ENCODE results near the gene YJU2. TPM values are rescaled to one million over a fixed set of nuclear protein-coding genes. Genes with fewer than 3 reads are reported as not detected.
"Not testable (repeated sequence)": the region's sequence is repeated elsewhere in the genome, so short reads cannot be mapped to it uniquely, and the experiment has no call there.

YJU2 gene
- total RNA-seq, 1 experiment from 2014 or later = 11.0 TPM

DNA sequence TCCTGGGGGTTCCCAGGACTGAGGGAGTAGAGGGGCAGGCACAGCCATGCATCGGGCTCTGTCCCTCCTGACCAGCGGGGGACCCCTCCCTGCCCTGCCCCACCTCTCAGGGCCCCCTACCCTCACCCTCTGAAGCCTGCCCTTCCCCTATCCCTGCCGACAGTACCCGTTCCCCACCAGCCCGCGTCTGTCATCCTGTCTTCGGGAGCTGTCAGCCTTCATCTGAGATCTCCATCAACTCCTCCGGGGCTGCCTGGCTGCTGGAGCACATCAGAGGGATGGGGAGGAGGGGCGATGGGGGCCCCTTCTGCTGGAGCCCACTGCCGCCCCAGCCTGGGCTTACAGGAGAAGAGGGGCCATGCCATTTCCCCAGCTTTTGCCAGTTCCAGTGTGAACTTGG lies 26.0 kb downstream of the YJU2 start:
- POLR2A ChIA-PET (ENCODE audit: unreplicated experiment) = no interaction called here
- Histone ChIP-seq H3K9me2 (ENCODE audit: insufficient read depth) (no peaks in the 10 kb centered on the region), H2AFZ (no peak overlapping the region), H3K4me2 (no peak overlapping the region), H3K4me1 (replicated peaks; ENCODE audit: insufficient read depth) (no peaks in the 10 kb centered on the region), H3K9me3 (ENCODE audit: insufficient read depth, low read depth) (no peaks in the 10 kb centered on the region), H3K79me2 (ENCODE audit: low read depth) (no peaks in the 10 kb centered on the region), H3K27ac (no peak overlapping the region), H4K20me1 (ENCODE audit: insufficient read depth) (no peaks in the 10 kb centered on the region), H3F3A (ENCODE audit: insufficient read depth, low read depth) (no peaks in the 10 kb centered on the region), H3K36me3 (ENCODE audit: low read depth) (no peaks in the 10 kb centered on the region), H3K4me3 (no peak overlapping the region), H3K27me3 (ENCODE audit: insufficient read depth, low read depth) (no peaks in the 10 kb centered on the region)
- CTCF ChIA-PET = no interaction called here
- intact Hi-C loops (cut with micrococcal nuclease; ENCODE audit: unreplicated experiment) = no loop called here
- no peak for DNase-seq
- TF ChIP-seq, protein P1, sequence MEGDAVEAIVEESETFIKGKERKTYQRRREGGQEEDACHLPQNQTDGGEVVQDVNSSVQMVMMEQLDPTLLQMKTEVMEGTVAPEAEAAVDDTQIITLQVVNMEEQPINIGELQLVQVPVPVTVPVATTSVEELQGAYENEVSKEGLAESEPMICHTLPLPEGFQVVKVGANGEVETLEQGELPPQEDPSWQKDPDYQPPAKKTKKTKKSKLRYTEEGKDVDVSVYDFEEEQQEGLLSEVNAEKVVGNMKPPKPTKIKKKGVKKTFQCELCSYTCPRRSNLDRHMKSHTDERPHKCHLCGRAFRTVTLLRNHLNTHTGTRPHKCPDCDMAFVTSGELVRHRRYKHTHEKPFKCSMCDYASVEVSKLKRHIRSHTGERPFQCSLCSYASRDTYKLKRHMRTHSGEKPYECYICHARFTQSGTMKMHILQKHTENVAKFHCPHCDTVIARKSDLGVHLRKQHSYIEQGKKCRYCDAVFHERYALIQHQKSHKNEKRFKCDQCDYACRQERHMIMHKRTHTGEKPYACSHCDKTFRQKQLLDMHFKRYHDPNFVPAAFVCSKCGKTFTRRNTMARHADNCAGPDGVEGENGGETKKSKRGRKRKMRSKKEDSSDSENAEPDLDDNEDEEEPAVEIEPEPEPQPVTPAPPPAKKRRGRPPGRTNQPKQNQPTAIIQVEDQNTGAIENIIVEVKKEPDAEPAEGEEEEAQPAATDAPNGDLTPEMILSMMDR (conservative IDR thresholded peaks at IDR 0.05) = no peak
- TF ChIP-seq EZH2 (IDR thresholded peaks at IDR 0.05; ENCODE audit: low read depth) = no peak
- BruUV-seq (replicated peaks) = no TSS peak

DNA sequence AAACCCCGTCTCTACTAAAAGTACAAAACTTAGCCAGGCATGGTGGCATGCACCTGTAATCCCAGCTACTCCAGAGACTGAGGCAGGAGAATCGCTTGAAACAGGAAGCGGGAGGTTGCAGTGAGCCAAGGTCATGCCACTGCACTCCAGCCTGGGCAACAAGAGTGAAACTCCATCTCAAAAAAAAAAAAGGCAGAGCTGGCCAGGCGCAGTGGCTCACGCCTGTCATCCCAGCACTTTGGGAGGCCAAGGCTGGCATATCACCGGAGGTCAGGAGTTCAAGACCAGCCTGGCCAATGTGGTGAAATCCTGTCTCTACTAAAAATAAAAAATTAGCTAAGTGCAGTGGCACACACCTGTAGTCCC lies 27.4 kb downstream of the YJU2 start:
- H3K4me2 ChIP-seq; H4K20me1 ChIP-seq (ENCODE audit: insufficient read depth); H3K27me3 ChIP-seq (ENCODE audit: insufficient read depth, low read depth); DNase-seq; H3K9me2 ChIP-seq (ENCODE audit: insufficient read depth); H3K9me3 ChIP-seq (ENCODE audit: insufficient read depth, low read depth); H3K36me3 ChIP-seq (ENCODE audit: low read depth); H3K4me1 ChIP-seq (replicated peaks; ENCODE audit: insufficient read depth); H2AFZ ChIP-seq; H3K27ac ChIP-seq; H3K79me2 ChIP-seq (ENCODE audit: low read depth); CTCF ChIA-PET; H3K4me3 ChIP-seq; BruUV-seq (replicated peaks); H3F3A ChIP-seq (ENCODE audit: insufficient read depth, low read depth); intact Hi-C loops (cut with micrococcal nuclease; ENCODE audit: unreplicated experiment): not testable (repeated sequence)
- POLR2A ChIA-PET (ENCODE audit: unreplicated experiment) = interaction anchor here (0.6 kb wide), 1 partner anchor 46 kb away, joined by 4 read pairs; no protein-coding TSS in a partner anchor

DNA sequence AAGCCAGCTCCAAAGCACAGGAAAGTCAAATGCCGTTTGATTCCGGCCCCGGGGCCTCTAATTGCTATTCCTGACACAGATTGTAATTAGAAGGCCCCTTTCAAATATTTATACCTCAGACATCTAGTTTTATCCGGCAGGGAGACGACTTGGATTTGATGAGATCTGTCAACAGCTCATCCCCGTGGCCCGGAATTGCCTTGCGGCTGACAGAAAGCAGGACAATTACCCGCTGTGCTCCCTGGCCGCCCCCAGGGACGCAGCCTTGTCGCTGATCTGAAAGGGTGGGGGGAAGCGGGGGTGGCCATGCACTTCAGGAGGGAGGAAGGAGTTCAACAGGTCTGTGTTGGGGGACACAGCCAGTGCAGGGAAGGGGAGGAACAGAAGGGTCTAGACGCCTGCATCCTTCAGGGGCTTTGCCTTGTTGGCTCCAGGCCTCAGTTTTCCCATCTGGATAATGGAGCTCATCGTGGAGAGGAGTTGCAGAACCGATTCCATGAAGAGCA lies 30.4 kb downstream of the YJU2 start:
- H3K27ac ChIP-seq = no peak overlapping the region
- intact Hi-C loops (cut with micrococcal nuclease; ENCODE audit: unreplicated experiment) = no loop called here
- no peak for TF ChIP-seq EZH2 (IDR thresholded peaks at IDR 0.05; ENCODE audit: low read depth)
- TF ChIP-seq, protein P1 (conservative IDR thresholded peaks at IDR 0.05) = no peak
- DNase-seq = no peak
- H4K20me1 ChIP-seq (ENCODE audit: insufficient read depth) = no peaks in the 10 kb centered on the region
- no peaks in the 10 kb centered on the region for H3K9me3 ChIP-seq (ENCODE audit: insufficient read depth, low read depth)
- POLR2A ChIA-PET (ENCODE audit: unreplicated experiment) = no interaction called here
- CTCF ChIA-PET = no interaction called here
- H3K9me2 ChIP-seq (ENCODE audit: insufficient read depth) = no peaks in the 10 kb centered on the region
- H3K4me1 ChIP-seq (replicated peaks; ENCODE audit: insufficient read depth) = no peaks in the 10 kb centered on the region
- no TSS peak for BruUV-seq (replicated peaks)
- no peak overlapping the region for H3K4me2 ChIP-seq
- H3K27me3 ChIP-seq (ENCODE audit: insufficient read depth, low read depth) = no peaks in the 10 kb centered on the region
- H2AFZ ChIP-seq = no peak overlapping the region
- H3K36me3 ChIP-seq (ENCODE audit: low read depth) = no peaks in the 10 kb centered on the region
- H3K4me3 ChIP-seq = no peak overlapping the region
- H3K79me2 ChIP-seq (ENCODE audit: low read depth) = no peaks in the 10 kb centered on the region
- H3F3A ChIP-seq (ENCODE audit: insufficient read depth, low read depth) = no peaks in the 10 kb centered on the region

DNA sequence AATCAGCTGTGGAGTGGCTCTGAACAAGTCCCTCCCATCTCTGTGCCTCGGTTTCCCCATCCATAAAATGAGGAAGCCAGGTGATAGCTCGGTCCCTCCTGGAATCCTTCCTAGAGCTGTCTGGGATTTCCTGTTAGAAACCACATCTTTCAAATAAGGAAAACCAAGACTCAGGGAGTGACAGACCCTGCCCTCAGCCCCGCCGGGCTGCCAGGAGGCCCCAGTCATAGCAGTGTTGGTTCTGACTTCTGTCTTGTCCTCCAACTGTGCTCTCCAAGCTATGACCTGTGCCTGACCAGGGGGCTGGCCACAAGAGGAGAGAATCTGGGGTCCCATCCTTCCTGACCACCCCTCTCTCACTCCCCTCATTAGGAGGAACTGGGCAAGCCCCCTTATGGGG lies 31.1 kb downstream of the YJU2 start:
- POLR2A ChIA-PET (ENCODE audit: unreplicated experiment) = no interaction called here
- Histone ChIP-seq H3K27me3 (ENCODE audit: insufficient read depth, low read depth) (no peaks in the 10 kb centered on the region), H4K20me1 (ENCODE audit: insufficient read depth) (no peaks in the 10 kb centered on the region), H3K79me2 (ENCODE audit: low read depth) (no peaks in the 10 kb centered on the region), H3K9me3 (ENCODE audit: insufficient read depth, low read depth) (no peaks in the 10 kb centered on the region), H3K27ac (no peak overlapping the region), H3K4me1 (replicated peaks; ENCODE audit: insufficient read depth) (no peaks in the 10 kb centered on the region), H3F3A (ENCODE audit: insufficient read depth, low read depth) (no peaks in the 10 kb centered on the region), H3K9me2 (ENCODE audit: insufficient read depth) (no peaks in the 10 kb centered on the region), H3K4me3 (no peak overlapping the region), H2AFZ (no peak overlapping the region), H3K4me2 (no peak overlapping the region), H3K36me3 (ENCODE audit: low read depth) (no peaks in the 10 kb centered on the region)
- DNase-seq = no peak
- no TSS peak for BruUV-seq (replicated peaks)
- intact Hi-C loops (cut with micrococcal nuclease; ENCODE audit: unreplicated experiment) = no loop called here
- no peak for TF ChIP-seq EZH2 (IDR thresholded peaks at IDR 0.05; ENCODE audit: low read depth)
- TF ChIP-seq, protein P1 (conservative IDR thresholded peaks at IDR 0.05) = no peak
- CTCF ChIA-PET = no interaction called here

All from PC-9 (cell line).